ENCODE results near the gene TMEM236. TPM values are rescaled to one million over a fixed set of nuclear protein-coding genes. Genes with fewer than 3 reads are reported as not detected.

TMEM236 gene
- total and polyA plus RNA-seq, 7 donors: 0.28 to 10.5 (median 1.8) TPM

GRCh38 chr10:17787087-17787961, 35.3 kb downstream of the TMEM236 start:
- Histone ChIP-seq H3K36me3 (no peaks in the 10 kb centered on the region), H3K4me3 (no peak overlapping the region), H3K27ac (peak overlapping the region in 1 of 4 donors; percentile 35), H3K4me1 (peaks cover 0 to 20% (median 15%) of the 10 kb centered on the region in 4 donors), H3K9me3 (no peaks in the 10 kb centered on the region), H3K27me3 (no peaks in the 10 kb centered on the region)
- intact Hi-C loops (cut with DNase I): no loop called here
- DNase-seq: no peak
- TF ChIP-seq EP300 (IDR thresholded peaks at IDR 0.05) (no peak), POLR2A (IDR thresholded peaks at IDR 0.05) (no peak), CTCF (IDR thresholded peaks at IDR 0.05) (no peak), POLR2AphosphoS5 (IDR thresholded peaks at IDR 0.05) (no peak)
- 89 to 93% methylated on average over 13 of the region's 13 CpGs for WGBS, 2 donors

GRCh38 chr10:17788646-17789045, 36.6 kb downstream of the TMEM236 start:
- no peaks in the 10 kb centered on the region for H3K9me3 ChIP-seq
- intact Hi-C loops (cut with DNase I): no loop called here
- peaks cover 0 to 11% (median 6%) of the 10 kb centered on the region in 4 donors for H3K4me1 ChIP-seq
- no peak overlapping the region for H3K4me3 ChIP-seq
- TF ChIP-seq POLR2A (IDR thresholded peaks at IDR 0.05) (no peak), POLR2AphosphoS5 (IDR thresholded peaks at IDR 0.05) (no peak), EP300 (IDR thresholded peaks at IDR 0.05) (no peak), CTCF (IDR thresholded peaks at IDR 0.05) (no peak)
- 92 to 94% methylated on average over 2 of the region's 2 CpGs for WGBS, 2 donors
- H3K27ac ChIP-seq: no peak overlapping the region
- DNase-seq: no peak
- H3K36me3 ChIP-seq: no peaks in the 10 kb centered on the region
- H3K27me3 ChIP-seq: no peaks in the 10 kb centered on the region

GRCh38 chr10:17789396-17789795, 37.4 kb downstream of the TMEM236 start:
- intact Hi-C loops (cut with DNase I): no loop called here
- Histone ChIP-seq H3K9me3 (no peaks in the 10 kb centered on the region), H3K27me3 (no peaks in the 10 kb centered on the region), H3K36me3 (no peaks in the 10 kb centered on the region), H3K4me3 (no peak overlapping the region), H3K4me1 (peaks cover 0 to 9% (median 3%) of the 10 kb centered on the region in 4 donors), H3K27ac (no peak overlapping the region)
- 97 to 98% methylated on average over 7 of the region's 7 CpGs for WGBS, 2 donors
- TF ChIP-seq POLR2AphosphoS5 (IDR thresholded peaks at IDR 0.05) (no peak), CTCF (IDR thresholded peaks at IDR 0.05) (no peak), POLR2A (IDR thresholded peaks at IDR 0.05) (no peak), EP300 (IDR thresholded peaks at IDR 0.05) (no peak)
- no peak for DNase-seq

- DNase-seq: no peak
- Histone ChIP-seq H3K27me3 (no peaks in the 10 kb centered on the region), H3K9me3 (no peaks in the 10 kb centered on the region), H3K36me3 (no peaks in the 10 kb centered on the region), H3K4me3 (no peak overlapping the region), H3K27ac (no peak overlapping the region), H3K4me1 (peaks cover 0 to 9% (median 3%) of the 10 kb centered on the region in 4 donors)
- intact Hi-C loops (cut with DNase I): no loop called here
- no peak for TF ChIP-seq EP300 (IDR thresholded peaks at IDR 0.05)
- 87 to 91% methylated on average over 2 of the region's 2 CpGs for WGBS, 2 donors
These were observed 38.6 kb downstream of the TMEM236 start for GRCh38 chr10:17790651-17791050.

GRCh38 chr10:17792991-17793390, 41.0 kb downstream of the TMEM236 start:
- Histone ChIP-seq H3K9me3 (no peaks in the 10 kb centered on the region), H3K27ac (no peak overlapping the region), H3K4me3 (no peak overlapping the region), H3K36me3 (no peaks in the 10 kb centered on the region), H3K27me3 (no peaks in the 10 kb centered on the region), H3K4me1 (no peaks in the 10 kb centered on the region)
- TF ChIP-seq EP300 (IDR thresholded peaks at IDR 0.05) (no peak), POLR2A (IDR thresholded peaks at IDR 0.05) (no peak), POLR2AphosphoS5 (IDR thresholded peaks at IDR 0.05) (no peak), CTCF (IDR thresholded peaks at IDR 0.05) (no peak)
- intact Hi-C loops (cut with DNase I): no loop called here
- DNase-seq: no peak

Measured in sigmoid colon (tissue), 7 donors.